Suprapubic skin (tissue), 3 donors: ENCODE data around the gene YIPF2.

ENCODE experiments used
- CTCF ChIP-seq, 2 donors: fragments of 200-600 bp in 1 of 2; fragments of 450-650 bp in 1 of 2; sonication (generic) in 1 of 2; IDR thresholded peaks; one replicate each; pipeline ENCODE4 v1.5.1; 2016 to 2019; ENCODE audit warnings: antibody characterized with exemption in 2 of 2, mild to moderate bottlenecking in 1 of 2, moderate library complexity in 1 of 2
- POLR2AphosphoS5 ChIP-seq, 3 donors: sonication (generic); formaldehyde crosslinking; IDR thresholded peaks; one replicate each; pipeline ENCODE4 v1.6.1; 2017; ENCODE audit warnings: antibody characterized with exemption in 3 of 3

- TF ChIP-seq POLR2AphosphoS5 (IDR thresholded peaks at IDR 0.05): no peak
- no peak for TF ChIP-seq CTCF (IDR thresholded peaks at IDR 0.05)
These were observed 8.8 kb downstream of the YIPF2 start for GRCh38 chr19:10919352-10920287.
